ENCODE data around the gene DPF3. TPM values are rescaled to one million over a fixed set of nuclear protein-coding genes. Genes with fewer than 3 reads are reported as not detected.

DPF3 gene
- total RNA-seq, 1 experiment from 2014 or later: 1.9 TPM

- BruUV-seq (replicated peaks): no TSS peak
- peaks cover 6% of the 10 kb centered on the region for H3K36me3 Mint-ChIP-seq (ENCODE audit: insufficient read depth, unreplicated experiment)
- no peaks in the 10 kb centered on the region for H3K4me1 Mint-ChIP-seq (ENCODE audit: insufficient read depth, unreplicated experiment)
- no peaks in the 10 kb centered on the region for H3K27me3 Mint-ChIP-seq (ENCODE audit: insufficient read depth, unreplicated experiment)
- H3K9me3 Mint-ChIP-seq (ENCODE audit: unreplicated experiment): peaks cover 5% of the 10 kb centered on the region
- no peak for TF ChIP-seq CTCF (IDR thresholded peaks at IDR 0.05; ENCODE audit: unreplicated experiment)
- no peak overlapping the region for H3K4me3 Mint-ChIP-seq (ENCODE audit: unreplicated experiment)
- ChIA-PET POLR2A (interaction anchor here (0.7 kb wide), 1 partner anchor 86 kb away, joined by 3 read pairs; no protein-coding TSS in a partner anchor), CTCF (no interaction called here)
- intact Hi-C loops (cut with micrococcal nuclease): no loop called here
- H3K27ac Mint-ChIP-seq (ENCODE audit: low read depth, unreplicated experiment): no peak overlapping the region
- no peak for DNase-seq (ENCODE audit: unreplicated experiment)
Observed at GRCh38 chr14:72830356-72830755, 63.5 kb downstream of the DPF3 start.

- Mint-ChIP-seq H3K36me3 (ENCODE audit: insufficient read depth, unreplicated experiment) (peaks cover 6% of the 10 kb centered on the region), H3K4me1 (ENCODE audit: insufficient read depth, unreplicated experiment) (no peaks in the 10 kb centered on the region), H3K27ac (ENCODE audit: low read depth, unreplicated experiment) (no peak overlapping the region), H3K9me3 (ENCODE audit: unreplicated experiment) (peaks cover 5% of the 10 kb centered on the region), H3K27me3 (ENCODE audit: insufficient read depth, unreplicated experiment) (no peaks in the 10 kb centered on the region), H3K4me3 (ENCODE audit: unreplicated experiment) (no peak overlapping the region)
- no TSS peak for BruUV-seq (replicated peaks)
- ChIA-PET CTCF (no interaction called here), POLR2A (no interaction called here)
- intact Hi-C loops (cut with micrococcal nuclease): no loop called here
- no peak for TF ChIP-seq CTCF (IDR thresholded peaks at IDR 0.05; ENCODE audit: unreplicated experiment)
- DNase-seq (ENCODE audit: unreplicated experiment): no peak
Observed at GRCh38 chr14:72828604-72829003, 65.3 kb downstream of the DPF3 start.

GRCh38 chr14:72826039-72826438, 67.9 kb downstream of the DPF3 start:
- DNase-seq (ENCODE audit: unreplicated experiment): no peak
- intact Hi-C loops (cut with micrococcal nuclease): no loop called here
- H3K4me3 Mint-ChIP-seq (ENCODE audit: unreplicated experiment): no peak overlapping the region
- H3K27me3 Mint-ChIP-seq (ENCODE audit: insufficient read depth, unreplicated experiment): no peaks in the 10 kb centered on the region
- ChIA-PET POLR2A (no interaction called here), CTCF (no interaction called here)
- no peaks in the 10 kb centered on the region for H3K9me3 Mint-ChIP-seq (ENCODE audit: unreplicated experiment)
- H3K4me1 Mint-ChIP-seq (ENCODE audit: insufficient read depth, unreplicated experiment): no peaks in the 10 kb centered on the region
- no TSS peak for BruUV-seq (replicated peaks)
- no peak overlapping the region for H3K27ac Mint-ChIP-seq (ENCODE audit: low read depth, unreplicated experiment)
- no peaks in the 10 kb centered on the region for H3K36me3 Mint-ChIP-seq (ENCODE audit: insufficient read depth, unreplicated experiment)
- TF ChIP-seq CTCF (IDR thresholded peaks at IDR 0.05; ENCODE audit: unreplicated experiment): no peak

GRCh38 chr14:72825486-72825885, 68.4 kb downstream of the DPF3 start:
- H3K4me1 Mint-ChIP-seq (ENCODE audit: insufficient read depth, unreplicated experiment): no peaks in the 10 kb centered on the region
- no TSS peak for BruUV-seq (replicated peaks)
- no peak for TF ChIP-seq CTCF (IDR thresholded peaks at IDR 0.05; ENCODE audit: unreplicated experiment)
- H3K4me3 Mint-ChIP-seq (ENCODE audit: unreplicated experiment): no peak overlapping the region
- intact Hi-C loops (cut with micrococcal nuclease): no loop called here
- ChIA-PET CTCF (no interaction called here), POLR2A (no interaction called here)
- H3K27me3 Mint-ChIP-seq (ENCODE audit: insufficient read depth, unreplicated experiment): no peaks in the 10 kb centered on the region
- H3K36me3 Mint-ChIP-seq (ENCODE audit: insufficient read depth, unreplicated experiment): no peaks in the 10 kb centered on the region
- no peak for DNase-seq (ENCODE audit: unreplicated experiment)
- H3K9me3 Mint-ChIP-seq (ENCODE audit: unreplicated experiment): no peaks in the 10 kb centered on the region
- H3K27ac Mint-ChIP-seq (ENCODE audit: low read depth, unreplicated experiment): no peak overlapping the region
